OCI-LY7 (cell line): ENCODE measurements around the gene DDIAS. TPM values are rescaled to one million over a fixed set of nuclear protein-coding genes. Genes with fewer than 3 reads are reported as not detected.

ENCODE experiments used
- BruUV-seq: library from RNA; stranded (reverse); fragments of 400-500 nt; replicated peaks from 2 replicates; lab custom pipeline; 2021; lab: Mats Ljungman, UMichigan
- CTCF ChIA-PET: fragments of 300-600 bp; sonication (Branson Sonifier 250); formaldehyde crosslinking; loops from one replicate; lab custom pipeline; 2022; ENCODE audit warnings: antibody characterized with exemption; ENCODE audit not compliant: unreplicated experiment; lab: Charles Lee
- POLR2A ChIA-PET: fragments of 300-600 bp; sonication (Branson Sonifier 250); formaldehyde crosslinking; loops from one replicate; lab custom pipeline; 2022; ENCODE audit warnings: antibody characterized with exemption; lab: Charles Lee
- DNase-seq: peaks from one replicate; pipeline ENCODE4 v3.0.0-alpha.2; 2015; ENCODE audit warnings: low spot score
- H2AFZ ChIP-seq: fragments of 200-600 bp; sonication (generic), shearing (Covaris generic); 2 replicates; pipeline ENCODE4 v1.6.1; 2014; ENCODE audit warnings: mild to moderate bottlenecking, antibody characterized with exemption, low read length, moderate library complexity
- H3K27ac ChIP-seq: fragments of 200-600 bp; sonication (generic); 2 replicates; pipeline ENCODE4 v1.5.1; 2014; ENCODE audit warnings: mixed run types, low read depth, mild to moderate bottlenecking, moderate library complexity, low read length, inconsistent platforms; ENCODE audit not compliant: poor library complexity, severe bottlenecking
- H3K36me3 ChIP-seq: fragments of 200-600 bp; sonication (generic); 2 replicates; pipeline ENCODE4 v1.6.1; 2014; ENCODE audit warnings: mild to moderate bottlenecking, antibody characterized with exemption, low read length, moderate library complexity, mixed read lengths; ENCODE audit not compliant: insufficient read depth
- H3K4me1 ChIP-seq: fragments of 200-600 bp; sonication (generic); 2 replicates; pipeline ENCODE4 v1.5.1; 2014; ENCODE audit warnings: mild to moderate bottlenecking, low read length; ENCODE audit not compliant: insufficient read depth, poor library complexity, severe bottlenecking
- H3K4me2 ChIP-seq: fragments of 200-600 bp; sonication (generic); 2 replicates; pipeline ENCODE4 v1.6.1; 2014; ENCODE audit warnings: mild to moderate bottlenecking, low read length
- H3K4me3 ChIP-seq: fragments of 200-600 bp; sonication (generic); 2 replicates; pipeline ENCODE4 v1.5.1; 2014; ENCODE audit warnings: mild to moderate bottlenecking, low read depth, low read length; ENCODE audit not compliant: poor library complexity, severe bottlenecking
- H3K79me2 ChIP-seq: fragments of 200-600 bp; sonication (generic); 2 replicates; pipeline ENCODE4 v1.6.1; 2016; ENCODE audit warnings: low read depth, mild to moderate bottlenecking, low read length, moderate library complexity, mixed read lengths; ENCODE audit not compliant: insufficient read depth
- H3K9me2 ChIP-seq: fragments of 200-600 bp; sonication (generic); 2 replicates; pipeline ENCODE4 v1.6.1; 2016; ENCODE audit warnings: mild to moderate bottlenecking, low read length, mixed read lengths; ENCODE audit not compliant: insufficient read depth
- H3K9me3 ChIP-seq: fragments of 200-600 bp; sonication (generic); 2 replicates; pipeline ENCODE4 v1.6.1; 2014; ENCODE audit warnings: mild to moderate bottlenecking, mixed run types, low read length, mixed read lengths
- H4K20me1 ChIP-seq: fragments of 200-600 bp; sonication (generic); 2 replicates; pipeline ENCODE4 v1.6.1; 2014; ENCODE audit warnings: mild to moderate bottlenecking, antibody characterized with exemption, low read length, moderate library complexity, mixed read lengths; ENCODE audit not compliant: insufficient read depth
- CTCF ChIP-seq: fragments of 200-600 bp; sonication (generic); conservative IDR thresholded peaks from 2 replicates; pipeline ENCODE4 v1.5.1; 2014; ENCODE audit warnings: mild to moderate bottlenecking, antibody characterized with exemption, low read length, moderate library complexity, mixed read lengths
- EZH2phosphoT487 ChIP-seq: fragments of 200-600 bp; sonication (generic); IDR thresholded peaks from 2 replicates; pipeline ENCODE4 v1.6.1; 2018; ENCODE audit warnings: low read depth, borderline replicate concordance, mild to moderate bottlenecking, mixed run types, antibody characterized with exemption, low read length, moderate library complexity, mixed read lengths
- intact Hi-C: fragments of 100-400 bp; cut with micrococcal nuclease; formaldehyde crosslinking; loops from one replicate; pipeline ENCODE4 v1.10.0; 2022; ENCODE audit not compliant: unreplicated experiment
- total RNA-seq, 2 experiments: library from RNA; depleted of rRNA in 1 of 2; stranded (reverse); fragments of >200 nt in 1 of 2; shearing (Covaris generic) in 1 of 2; gene quantifications; 2 replicates each; pipeline ENCODE4 v1.2.3, GENCODE V29; 2014 to 2022

Gene DDIAS
- total RNA-seq, 2 experiments from 2014 or later, result 16.7 to 23.1 TPM

GRCh38 chr11:82930734-82931133 lies 29.2 kb downstream of the DDIAS start:
- no peak for TF ChIP-seq EZH2phosphoT487
- no peak for TF ChIP-seq CTCF
- no peaks in the 10 kb centered on the region for H3K9me2 ChIP-seq
- peak overlapping the region; percentile 23 for H3K4me3 ChIP-seq
- peaks cover 60% of the 10 kb centered on the region for H3K4me1 ChIP-seq
- CTCF ChIA-PET, result interaction anchor here (0.6 to 0.9 kb wide), 2 partner anchors 29 to 75 kb away, joined by 3 to 4 read pairs; partner anchors contain the start of gene DDIAS
- H4K20me1 ChIP-seq, result no peaks in the 10 kb centered on the region
- H3K36me3 ChIP-seq, result peaks cover 84% of the 10 kb centered on the region
- POLR2A ChIA-PET, result interaction anchor here (0.6 to 6.6 kb wide), 31 partner anchors 10 to 250 kb away, joined by 3 to 81 read pairs (median 6); partner anchors contain the start of genes DDIAS, PCF11, PRCP and RAB30
- H3K9me3 ChIP-seq, result peaks cover 10% of the 10 kb centered on the region; the same call in 1 of the 2 replicates
- BruUV-seq, result no TSS peak
- peak overlapping the region; percentile 63 for H3K4me2 ChIP-seq
- H2AFZ ChIP-seq, result no peak overlapping the region; the same call in 1 of the 2 replicates
- DNase-seq, result peak; percentile 7
- peaks cover 25% of the 10 kb centered on the region; the same call in 1 of the 2 replicates for H3K79me2 ChIP-seq
- intact Hi-C loops, result loop anchor here (2.0 kb wide), 1 partner anchor 132 kb away; no protein-coding TSS in a partner anchor
- peak overlapping the region; percentile 91 for H3K27ac ChIP-seq

- CTCF ChIA-PET, result no interaction called here
- Histone ChIP-seq H3K4me1 (peaks cover 53% of the 10 kb centered on the region), H3K27ac (peak overlapping the region; percentile 91), H3K9me3 (peaks cover 10% of the 10 kb centered on the region; the same call in 1 of the 2 replicates), H3K9me2 (no peaks in the 10 kb centered on the region), H3K4me3 (no peak overlapping the region), H3K79me2 (peaks cover 19% of the 10 kb centered on the region; the same call in 1 of the 2 replicates), H3K4me2 (no peak overlapping the region), H4K20me1 (no peaks in the 10 kb centered on the region), H2AFZ (no peak overlapping the region), H3K36me3 (peaks cover 84% of the 10 kb centered on the region)
- intact Hi-C loops, result loop anchor here (2.0 kb wide), 1 partner anchor 36 kb away; no protein-coding TSS in a partner anchor
- DNase-seq, result no peak
- no peak for TF ChIP-seq EZH2phosphoT487
- no peak for TF ChIP-seq CTCF
- POLR2A ChIA-PET, result interaction anchor here (0.6 to 6.6 kb wide), 8 partner anchors 11 to 1513 kb away, joined by 3 to 81 read pairs (median 4); no protein-coding TSS in a partner anchor
- no TSS peak for BruUV-seq
Observed at GRCh38 chr11:82932564-82932963, 31.0 kb downstream of the DDIAS start.

- H3K27ac ChIP-seq, result no peak overlapping the region
- H3K4me1 ChIP-seq, result peaks cover 18% of the 10 kb centered on the region
- H3K4me3 ChIP-seq, result no peak overlapping the region
- no peak for DNase-seq
- H3K4me2 ChIP-seq, result no peak overlapping the region
- intact Hi-C loops, result no loop called here
- ChIA-PET POLR2A (interaction anchor here (0.6 to 0.8 kb wide), 2 partner anchors 184 to 1917 kb away, joined by 3 to 5 read pairs; no protein-coding TSS in a partner anchor), CTCF (no interaction called here)
- TF ChIP-seq CTCF, result no peak
- no peak for TF ChIP-seq EZH2phosphoT487
- H3K36me3 ChIP-seq, result peaks cover 63% of the 10 kb centered on the region
- no peaks in the 10 kb centered on the region for H3K9me2 ChIP-seq
- peaks cover 4% of the 10 kb centered on the region; the same call in 1 of the 2 replicates for H3K9me3 ChIP-seq
- no peaks in the 10 kb centered on the region for H4K20me1 ChIP-seq
- no peak overlapping the region for H2AFZ ChIP-seq
- no peaks in the 10 kb centered on the region for H3K79me2 ChIP-seq
- BruUV-seq, result no TSS peak
Observed at GRCh38 chr11:82936261-82936660, 34.7 kb downstream of the DDIAS start.
